Chondrocyte (in vitro differentiated cells): ENCODE results near the gene NLRC5. TPM values are rescaled to one million over a fixed set of nuclear protein-coding genes. Genes with fewer than 3 reads are reported as not detected.
"Not testable (repeated sequence)": the region's sequence is repeated elsewhere in the genome, so short reads cannot be mapped to it uniquely, and the experiment has no call there.

ENCODE experiments used
- DNase-seq: peaks from one replicate; pipeline ENCODE4 v3.0.0; 2021; ENCODE audit warnings: mixed read lengths, low spot score
- H3K27ac Mint-ChIP-seq: one replicate; pipeline ENCODE4 v1.8.0; 2021; ENCODE audit warnings: mild to moderate bottlenecking, moderate library complexity, mixed read lengths; ENCODE audit not compliant: unreplicated experiment
- H3K27me3 Mint-ChIP-seq: 2 replicates; pipeline ENCODE4 v1.8.0; 2021; ENCODE audit warnings: low read depth, mixed read lengths
- H3K36me3 Mint-ChIP-seq: 2 replicates; pipeline ENCODE4 v1.8.0; 2021; ENCODE audit warnings: low read depth, mixed read lengths
- H3K4me1 Mint-ChIP-seq: 2 replicates; pipeline ENCODE4 v1.8.0; 2021; ENCODE audit warnings: low read depth, mild to moderate bottlenecking, mixed read lengths
- H3K4me3 Mint-ChIP-seq: one replicate; pipeline ENCODE4 v1.8.0; 2021; ENCODE audit warnings: mild to moderate bottlenecking, moderate library complexity, mixed read lengths; ENCODE audit not compliant: unreplicated experiment
- H3K9me3 Mint-ChIP-seq: 2 replicates; pipeline ENCODE4 v1.8.0; 2021; ENCODE audit warnings: low read depth, mixed read lengths
- CTCF ChIP-seq: fragments of 200-600 bp; sonication (generic); IDR thresholded peaks from 2 replicates; pipeline ENCODE4 v1.5.0; 2021; ENCODE audit warnings: antibody characterized with exemption, mild to moderate bottlenecking, moderate library complexity
- total RNA-seq: library from RNA; stranded (reverse); gene quantifications from 3 replicates; pipeline ENCODE4 v1.2.1, GENCODE V29; 2021

The NLRC5 gene
- total RNA-seq, 1 donor from 2014 or later, result 6.3 TPM

- no peak overlapping the region for H3K27ac Mint-ChIP-seq
- H3K36me3 Mint-ChIP-seq, result no peaks in the 10 kb centered on the region
- TF ChIP-seq CTCF, result no peak
- no peak overlapping the region for H3K4me3 Mint-ChIP-seq
- DNase-seq, result no peak
- peaks cover 5% of the 10 kb centered on the region for H3K27me3 Mint-ChIP-seq
- peaks cover 14% of the 10 kb centered on the region for H3K4me1 Mint-ChIP-seq
- H3K9me3 Mint-ChIP-seq, result no peaks in the 10 kb centered on the region
These were observed 81.1 kb downstream of the NLRC5 start for GRCh38 chr16:57070424-57070823.

- H3K36me3 Mint-ChIP-seq, H3K27me3 Mint-ChIP-seq: not testable (repeated sequence)
These were observed 81.8 kb downstream of the NLRC5 start for GRCh38 chr16:57071081-57071732.

GRCh38 chr16:57071831-57072582, 82.7 kb downstream of the NLRC5 start:
- peaks cover 14% of the 10 kb centered on the region for H3K4me1 Mint-ChIP-seq
- H3K27ac Mint-ChIP-seq, result peak overlapping the region; percentile 50
- H3K4me3 Mint-ChIP-seq, result no peak overlapping the region
- H3K36me3 Mint-ChIP-seq, result no peaks in the 10 kb centered on the region
- no peak for DNase-seq
- H3K9me3 Mint-ChIP-seq, result no peaks in the 10 kb centered on the region
- TF ChIP-seq CTCF, result no peak
- H3K27me3 Mint-ChIP-seq, result peaks cover 3% of the 10 kb centered on the region

More at GRCh38 chr16:57071081-57071732, 81.8 kb downstream of the NLRC5 start:
- not testable (repeated sequence) for DNase-seq, H3K4me3 Mint-ChIP-seq, H3K9me3 Mint-ChIP-seq, H3K27ac Mint-ChIP-seq
- peaks cover 14% of the 10 kb centered on the region for H3K4me1 Mint-ChIP-seq

- H3K9me3 Mint-ChIP-seq, result no peaks in the 10 kb centered on the region
- peaks cover 3% of the 10 kb centered on the region for H3K27me3 Mint-ChIP-seq
- no peaks in the 10 kb centered on the region for H3K36me3 Mint-ChIP-seq
- H3K27ac Mint-ChIP-seq, result peak overlapping the region; percentile 41
- peaks cover 14% of the 10 kb centered on the region for H3K4me1 Mint-ChIP-seq
- no peak for DNase-seq
- no peak for TF ChIP-seq CTCF
- H3K4me3 Mint-ChIP-seq, result no peak overlapping the region
These were observed 83.4 kb downstream of the NLRC5 start for GRCh38 chr16:57072616-57073275.

- Mint-ChIP-seq H3K9me3 (no peaks in the 10 kb centered on the region), H3K4me1 (peaks cover 4% of the 10 kb centered on the region), H3K27ac (no peak overlapping the region), H3K36me3 (peaks cover 1% of the 10 kb centered on the region), H3K27me3 (peaks cover 3% of the 10 kb centered on the region), H3K4me3 (no peak overlapping the region)
- no peak for TF ChIP-seq CTCF
- DNase-seq, result no peak
These were observed 88.4 kb downstream of the NLRC5 start for GRCh38 chr16:57077714-57078113.
